HG03521 (cell line): ENCODE results near the gene SYPL2.
"Not testable (repeated sequence)": the region's sequence is repeated elsewhere in the genome, so short reads cannot be mapped to it uniquely, and the experiment has no call there.

Experiments
- ATAC-seq: cut with Tn5 transposase; IDR thresholded peaks from one replicate; pipeline ENCODE4 v1.9.1; 2021; ENCODE audit warnings: mild to moderate bottlenecking, moderate library complexity; ENCODE audit not compliant: unreplicated experiment

Gene SYPL2

DNA sequence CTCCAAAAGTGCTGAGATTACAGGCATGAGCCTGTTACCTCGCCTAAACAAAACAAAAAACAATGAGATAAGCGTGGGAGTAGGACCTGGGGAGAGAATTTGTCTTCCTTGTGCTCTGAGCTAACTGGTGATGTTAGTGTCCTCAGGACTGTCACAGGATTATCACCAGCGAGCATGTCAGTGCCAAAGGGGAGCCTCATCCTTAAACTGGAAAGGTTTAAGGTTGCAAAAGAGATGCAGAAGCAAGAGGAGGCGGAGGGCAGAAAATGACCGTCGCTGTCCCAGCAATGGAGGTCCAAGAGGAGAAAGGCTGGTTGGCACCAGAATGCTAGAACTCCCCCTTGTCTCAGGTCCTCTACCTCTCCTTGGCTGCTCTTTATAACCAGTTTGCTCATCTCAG is 3.9 kb downstream of the SYPL2 start:
- ATAC-seq = no peak

DNA sequence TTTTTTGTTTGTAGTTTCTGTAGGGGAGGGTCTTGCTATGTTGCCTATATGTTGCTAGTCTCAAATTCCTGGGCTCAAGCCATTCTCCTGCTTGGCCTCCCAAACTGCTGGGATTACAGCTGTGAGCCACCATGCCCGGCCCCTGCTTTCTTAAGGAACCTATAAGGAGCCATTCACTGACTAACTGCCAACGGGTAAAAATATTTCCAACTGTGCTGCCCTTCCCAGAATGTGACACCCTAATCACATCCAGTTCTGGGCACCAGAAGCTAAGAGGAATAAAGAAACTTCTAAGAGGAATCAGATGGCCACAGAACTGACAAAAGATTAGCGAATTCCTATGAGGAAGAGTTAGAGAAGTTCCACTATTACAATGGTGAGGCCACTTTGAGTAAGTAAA is 6.4 kb downstream of the SYPL2 start:
- no peak for ATAC-seq

DNA sequence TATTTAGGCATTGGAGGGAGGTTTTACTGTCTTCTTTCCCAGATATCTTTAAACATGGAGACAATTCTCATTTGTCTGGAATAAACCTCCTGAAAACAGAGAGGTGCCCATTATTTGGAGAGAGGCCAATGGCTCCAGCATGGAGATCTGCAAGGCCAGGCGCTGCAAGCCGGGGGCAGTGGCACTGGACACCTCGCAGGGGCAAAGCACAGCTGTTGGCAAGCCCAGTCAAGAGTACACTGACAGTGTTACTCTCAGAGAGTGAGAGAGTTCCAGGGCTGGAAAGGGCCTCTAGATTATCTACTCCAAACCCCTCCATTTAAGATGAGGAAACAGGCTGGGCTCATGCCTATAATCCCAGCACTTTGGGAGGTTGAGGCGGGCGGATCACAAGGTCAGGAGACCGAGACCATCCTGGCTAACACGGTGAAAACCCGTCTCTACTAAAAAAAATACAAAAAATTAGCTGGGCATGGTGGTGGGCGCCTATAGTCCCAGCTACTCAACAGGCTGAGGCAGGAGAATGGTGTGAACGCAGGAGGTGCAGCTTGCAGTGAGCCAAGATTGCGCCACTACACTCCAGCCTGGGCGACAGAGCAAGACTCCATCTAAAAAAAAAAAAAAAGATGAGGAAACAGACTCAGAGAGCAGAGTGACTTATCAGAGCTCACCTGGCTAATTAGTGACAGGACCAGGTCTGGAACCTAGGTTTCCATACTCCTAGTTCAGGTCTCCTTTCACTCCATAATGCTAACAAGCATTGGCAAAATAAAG is 7.1 kb downstream of the SYPL2 start:
- not testable (repeated sequence) for ATAC-seq

DNA sequence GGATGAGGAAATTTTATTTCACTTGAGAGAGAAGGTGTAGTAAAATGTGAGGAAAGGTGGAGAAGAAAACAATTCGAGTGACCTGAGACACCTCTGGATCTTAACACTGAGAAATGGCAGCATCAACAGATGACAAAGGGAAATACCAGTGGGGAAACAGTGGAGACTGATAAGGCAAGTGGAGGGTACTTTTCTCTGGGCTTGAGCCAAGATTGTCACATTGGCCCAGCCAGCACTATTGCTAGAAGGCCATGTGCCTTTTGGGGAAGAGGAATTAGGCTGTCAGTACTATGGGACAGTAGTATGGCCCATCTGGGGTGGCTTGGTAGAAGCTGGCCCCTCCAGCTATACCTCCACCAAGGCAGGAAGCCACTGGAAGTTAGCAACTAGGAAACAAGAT is 8.4 kb downstream of the SYPL2 start:
- ATAC-seq = no peak

DNA sequence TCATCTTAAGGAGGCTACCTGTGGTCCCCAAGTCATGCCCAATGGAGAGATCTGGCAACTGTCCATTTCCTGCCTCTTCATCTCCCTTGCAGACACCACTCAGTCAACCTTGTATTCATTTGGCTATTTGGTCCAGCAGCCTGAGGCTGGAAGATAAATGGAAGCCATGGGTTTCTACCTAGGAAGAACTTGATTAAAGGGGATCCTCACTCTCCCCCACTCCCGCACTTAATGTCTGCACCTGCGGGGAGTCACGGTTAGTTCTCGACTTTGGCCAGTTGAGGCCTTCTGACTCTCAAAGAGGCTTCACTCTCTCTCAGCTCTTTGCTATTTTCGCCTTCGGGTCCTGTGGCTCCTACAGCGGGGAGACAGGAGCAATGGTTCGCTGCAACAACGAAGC is 8.9 kb downstream of the SYPL2 start:
- ATAC-seq = no peak

DNA sequence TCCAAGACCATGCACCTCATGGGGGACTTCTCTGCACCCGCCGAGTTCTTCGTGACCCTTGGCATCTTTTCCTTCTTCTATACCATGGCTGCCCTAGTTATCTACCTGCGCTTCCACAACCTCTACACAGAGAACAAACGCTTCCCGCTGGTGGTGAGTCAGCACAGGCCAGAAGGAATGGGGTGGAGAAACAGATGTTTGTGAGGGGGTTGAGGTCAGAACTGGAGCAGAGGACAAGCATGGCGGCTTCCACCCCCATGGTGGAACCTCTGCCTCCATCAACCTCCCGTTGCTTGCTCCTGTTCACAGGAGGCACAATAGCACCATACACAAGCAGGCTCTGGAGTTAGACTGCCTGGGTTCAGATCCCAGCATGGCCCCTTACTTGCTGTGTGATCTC is 10.5 kb downstream of the SYPL2 start:
- no peak for ATAC-seq

DNA sequence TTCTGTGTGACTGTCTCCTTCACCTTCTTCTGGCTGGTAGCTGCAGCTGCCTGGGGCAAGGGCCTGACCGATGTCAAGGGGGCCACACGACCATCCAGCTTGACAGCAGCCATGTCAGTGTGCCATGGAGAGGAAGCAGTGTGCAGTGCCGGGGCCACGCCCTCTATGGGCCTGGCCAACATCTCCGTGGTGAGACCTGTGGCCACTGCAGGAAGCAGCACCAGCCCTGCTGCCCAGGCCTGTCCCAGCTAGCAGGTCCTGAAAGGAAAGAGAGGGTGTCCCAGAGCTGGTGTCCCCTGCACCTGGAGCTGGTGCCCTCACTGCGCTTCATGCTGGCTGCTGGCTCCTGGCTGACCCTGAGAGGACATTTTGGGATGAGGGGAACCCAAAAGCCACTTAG is 11.5 kb downstream of the SYPL2 start:
- ATAC-seq = no peak

DNA sequence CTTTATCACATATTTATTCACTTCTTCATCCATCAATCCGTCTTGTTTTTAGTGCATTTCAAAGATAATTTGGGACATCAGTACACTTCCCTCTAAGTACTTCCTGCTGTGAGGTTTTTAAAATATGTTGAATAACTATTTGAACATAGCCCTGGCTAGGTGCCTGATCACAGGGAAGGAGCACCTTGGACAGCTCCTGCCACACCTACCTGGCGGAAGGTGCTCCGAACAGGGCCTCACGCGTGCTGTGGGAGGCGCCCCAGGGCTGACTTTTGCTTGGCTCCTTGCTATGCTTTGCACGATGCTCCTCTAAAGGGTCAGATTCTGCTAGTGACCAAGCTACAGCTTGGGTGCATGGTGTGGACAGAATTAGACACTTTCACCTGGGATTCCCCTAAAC is 12.5 kb downstream of the SYPL2 start:
- ATAC-seq = no peak

DNA sequence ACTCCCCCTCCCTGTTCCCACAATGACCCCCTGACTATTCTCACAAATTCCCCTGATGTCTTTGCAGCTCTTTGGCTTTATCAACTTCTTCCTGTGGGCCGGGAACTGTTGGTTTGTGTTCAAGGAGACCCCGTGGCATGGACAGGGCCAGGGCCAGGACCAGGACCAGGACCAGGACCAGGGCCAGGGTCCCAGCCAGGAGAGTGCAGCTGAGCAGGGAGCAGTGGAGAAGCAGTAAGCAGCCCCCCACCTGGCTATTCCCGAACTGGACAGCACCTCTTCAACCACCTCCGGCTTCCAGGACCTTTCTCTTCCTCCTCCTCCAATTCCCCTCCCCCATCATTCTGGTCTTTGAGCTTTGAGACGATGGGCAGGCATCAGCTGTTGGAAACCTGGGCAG is 13.0 kb downstream of the SYPL2 start:
- ATAC-seq = no peak

DNA sequence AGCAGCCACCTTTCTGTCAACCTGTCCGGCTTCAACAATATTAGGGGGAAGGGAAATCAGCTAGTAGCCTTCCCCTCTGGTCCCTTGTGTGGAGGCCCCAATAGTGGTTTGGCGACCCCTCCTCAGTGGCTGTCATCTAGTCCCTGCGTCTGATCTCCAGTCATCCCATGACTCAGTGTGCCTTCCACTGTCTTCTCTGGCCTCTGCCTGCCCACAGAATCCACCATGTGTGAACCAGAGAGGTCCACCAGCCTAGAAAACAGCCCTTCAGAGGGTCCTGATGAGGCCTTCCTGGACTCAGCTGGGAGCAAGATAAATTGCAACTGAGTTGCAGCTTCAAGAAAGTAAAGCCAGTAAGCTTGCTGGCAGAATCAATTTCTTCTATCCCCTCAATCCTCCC is 13.6 kb downstream of the SYPL2 start:
- no peak for ATAC-seq

DNA sequence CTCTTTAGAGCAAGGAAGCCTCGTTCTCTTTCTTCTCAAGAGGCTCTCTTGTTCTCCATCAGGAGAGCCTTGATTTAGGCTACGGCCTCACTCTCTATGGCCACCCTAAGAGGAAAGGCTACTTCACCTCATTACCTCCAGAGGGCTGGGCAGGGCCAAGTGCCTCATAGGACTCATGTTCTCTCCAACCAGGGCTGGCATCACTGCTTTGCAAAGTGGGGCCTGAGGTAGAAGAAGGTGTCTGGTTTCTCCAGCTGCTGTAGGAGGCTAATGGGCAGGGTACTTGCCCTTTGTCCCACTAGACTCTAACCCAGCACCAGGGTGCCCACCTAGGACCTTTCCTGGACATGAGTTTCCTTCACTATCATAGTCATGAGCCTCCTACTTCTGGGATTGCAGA is 15.3 kb downstream of the SYPL2 start:
- no peak for ATAC-seq

DNA sequence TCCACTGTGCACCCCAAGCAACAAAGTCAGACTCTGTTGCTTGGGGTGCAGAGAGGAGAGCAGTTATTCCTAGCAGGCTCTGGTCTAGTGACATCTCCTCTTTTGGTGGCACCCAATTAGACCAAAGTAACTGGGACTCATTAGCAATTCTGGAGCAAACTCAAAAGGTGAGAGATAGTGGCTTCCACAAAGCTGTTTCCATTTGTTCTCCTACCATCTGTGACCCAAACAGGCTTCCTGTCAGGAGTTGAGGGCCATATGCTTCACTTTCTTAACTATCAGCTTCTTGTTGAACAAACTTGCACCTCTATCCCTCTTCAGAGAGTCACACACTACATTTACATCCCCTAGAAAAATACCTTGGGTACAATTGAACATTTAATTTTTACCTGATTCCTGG is 15.9 kb downstream of the SYPL2 start:
- no peak for ATAC-seq

DNA sequence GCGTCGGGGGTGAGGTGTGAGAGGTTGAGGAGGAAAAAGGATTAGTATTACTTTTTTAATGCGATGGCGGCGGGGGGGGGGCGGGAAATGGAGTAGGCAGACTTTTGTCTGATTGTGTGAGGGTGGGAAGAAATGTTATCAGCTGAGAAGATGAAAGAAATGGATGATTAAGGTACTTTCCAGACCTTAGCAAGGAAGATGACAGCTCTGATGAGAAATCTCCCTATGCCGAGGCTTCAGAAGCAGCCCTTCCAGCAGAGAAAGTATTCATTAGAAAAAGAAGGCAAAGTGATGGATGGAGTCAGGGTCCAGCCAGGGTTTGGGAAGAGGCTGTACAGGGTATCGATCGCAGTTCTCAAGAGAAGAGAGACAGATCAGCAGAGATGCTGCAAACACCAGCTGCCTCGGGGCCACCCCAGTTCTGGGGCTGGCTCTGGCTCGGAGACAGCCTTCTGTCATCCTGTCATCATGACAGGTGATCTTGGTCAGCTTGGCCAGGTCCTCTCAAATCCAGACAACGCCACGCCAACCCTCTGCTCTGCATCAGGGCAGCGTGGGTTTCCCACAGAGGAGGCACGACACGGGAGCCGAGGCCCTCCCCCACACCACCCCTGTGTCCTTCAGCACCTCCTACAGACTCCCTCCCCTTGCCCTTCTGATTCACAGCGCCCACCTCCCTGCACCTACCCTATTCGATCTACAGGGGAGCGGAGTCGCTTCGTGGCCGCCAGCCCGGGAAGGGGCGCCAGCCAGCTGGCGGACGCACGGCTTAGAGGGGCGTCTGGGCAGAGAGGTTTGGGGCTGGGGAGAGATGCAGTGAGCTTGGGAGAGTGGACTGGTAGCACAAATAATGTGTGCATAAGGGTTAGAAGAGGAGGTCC is 16.7 kb downstream of the SYPL2 start:
- ATAC-seq = peak; percentile 6

DNA sequence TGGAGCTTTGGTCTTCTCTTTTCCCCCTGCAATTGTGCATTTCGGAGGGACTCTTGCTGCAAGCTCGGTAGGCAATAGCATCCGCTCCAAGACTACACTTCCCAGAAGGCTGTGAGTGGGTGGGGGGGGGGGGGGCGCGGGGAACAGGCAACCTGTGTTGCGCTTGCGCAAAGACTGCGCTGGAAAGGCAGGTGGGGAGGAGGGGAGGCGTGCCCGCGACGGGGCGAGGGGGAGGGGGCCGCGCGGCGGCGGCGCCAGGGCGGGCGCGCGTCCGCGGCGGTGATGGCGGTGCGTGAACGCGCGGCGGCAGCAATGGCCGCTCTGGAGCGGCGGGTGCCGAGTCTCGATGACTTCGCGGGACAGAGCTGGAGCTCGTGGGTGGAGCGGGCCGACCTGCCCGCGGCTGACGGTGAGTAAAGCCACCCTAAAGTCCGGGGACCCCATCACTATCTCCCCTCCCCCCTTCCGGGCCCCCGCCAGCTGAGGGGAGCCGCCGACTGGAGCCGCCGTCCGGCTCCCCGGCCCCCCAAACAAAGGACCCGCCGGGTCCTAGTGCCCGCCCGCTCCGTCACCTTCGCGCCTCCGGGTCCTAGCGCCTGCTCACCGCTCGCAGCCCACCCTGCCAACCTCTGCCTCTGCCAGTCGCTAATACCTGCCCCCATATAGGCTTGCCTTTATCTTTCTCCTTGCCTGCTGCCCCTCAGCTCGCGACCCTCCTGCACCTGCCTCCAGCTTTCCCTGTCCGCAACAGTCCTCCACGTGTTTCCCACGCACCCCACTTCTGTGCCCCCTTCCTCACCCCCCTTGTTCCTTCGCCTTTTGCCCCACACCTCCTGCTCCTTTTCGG is 17.5 kb downstream of the SYPL2 start, which contains the start of gene ATXN7L2:
Gene ATXN7L2, plus strand, starts transcription at position 234 of the 847 bp plus-strand sequence. Its CDS starts 49 bp downstream, at position 283.
- ATAC-seq = peak; percentile 78

DNA sequence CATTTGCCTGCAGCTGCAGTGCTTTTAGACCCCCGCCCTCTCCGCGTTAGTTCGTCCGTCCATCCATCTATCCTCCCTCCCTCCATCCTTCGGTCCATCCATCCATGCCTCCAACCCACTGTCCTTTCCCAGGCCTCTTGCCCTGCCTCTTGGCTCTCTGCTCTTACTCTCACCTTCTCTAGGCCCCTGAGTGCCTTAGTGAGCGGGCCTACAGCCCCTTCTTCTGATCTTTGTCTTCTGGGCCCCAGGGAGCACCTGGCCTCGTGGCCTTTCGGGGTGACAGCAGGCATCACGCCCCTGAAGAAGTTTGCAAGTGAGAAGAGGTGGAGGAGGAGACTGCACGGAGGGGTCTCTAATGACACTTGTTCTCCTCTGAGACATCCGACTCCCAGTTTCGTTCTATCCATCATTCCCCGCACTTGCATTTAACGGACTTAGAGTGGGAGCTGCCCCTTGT is 18.2 kb downstream of the SYPL2 start:
- ATAC-seq = no peak

DNA sequence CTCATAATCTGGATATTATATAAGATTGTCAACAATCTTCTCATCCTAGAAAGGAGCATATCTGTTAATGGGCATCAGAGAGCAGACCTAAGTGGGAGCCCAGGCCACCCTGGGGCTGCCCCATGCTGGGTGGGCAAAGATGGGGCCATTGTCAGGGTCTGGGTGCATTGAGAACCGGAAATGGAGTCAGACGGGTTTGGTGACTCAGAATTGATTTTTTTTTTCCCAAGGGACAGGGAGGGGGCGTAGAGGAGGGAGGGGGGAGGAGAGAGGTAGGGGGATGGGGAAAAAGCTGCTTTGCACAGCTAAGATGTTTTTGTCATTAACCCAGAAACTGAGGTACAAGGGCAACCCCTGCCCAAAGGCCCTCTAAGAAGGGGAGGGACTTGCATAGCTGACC is 18.7 kb downstream of the SYPL2 start:
- ATAC-seq = no peak

DNA sequence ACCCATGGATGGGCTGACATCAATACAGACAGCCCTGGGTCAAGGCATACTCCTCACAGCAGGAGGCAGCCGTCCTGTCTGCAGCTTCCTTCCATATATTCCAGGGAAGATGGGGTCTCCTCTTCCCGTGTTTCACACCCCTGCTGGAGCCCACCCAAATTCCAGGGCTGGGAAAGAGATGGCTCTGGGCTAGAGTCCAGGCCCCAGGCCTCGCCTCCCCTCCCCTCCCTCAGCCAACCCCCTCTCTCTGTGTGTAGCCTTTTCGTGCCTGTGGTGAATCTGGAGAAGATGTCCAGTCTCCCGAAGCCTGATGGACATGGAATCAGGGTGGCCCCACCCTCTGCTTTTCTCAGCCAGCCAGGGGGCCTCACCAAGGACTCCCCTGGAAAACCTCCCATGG is 20.9 kb downstream of the SYPL2 start:
- no peak for ATAC-seq

DNA sequence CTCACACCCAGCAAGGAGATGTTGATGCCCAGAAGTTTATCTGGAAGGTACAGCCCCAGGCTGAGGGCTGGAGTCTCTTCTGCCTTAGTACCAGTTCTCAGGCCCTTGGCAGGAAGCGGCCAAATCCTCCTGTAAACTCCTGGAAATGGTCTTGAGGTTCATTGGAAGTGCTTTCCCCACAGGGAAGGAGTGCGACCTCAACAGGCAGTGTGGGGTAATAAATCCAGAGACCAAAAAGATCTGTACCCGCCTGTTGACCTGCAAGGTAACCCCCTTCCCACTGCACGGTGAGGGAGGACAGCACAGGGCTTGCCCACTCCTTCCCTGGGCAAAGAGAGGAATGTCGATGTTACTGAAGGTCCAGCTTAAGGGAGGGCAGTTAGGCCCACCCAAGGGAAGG is 21.9 kb downstream of the SYPL2 start:
- ATAC-seq = no peak

DNA sequence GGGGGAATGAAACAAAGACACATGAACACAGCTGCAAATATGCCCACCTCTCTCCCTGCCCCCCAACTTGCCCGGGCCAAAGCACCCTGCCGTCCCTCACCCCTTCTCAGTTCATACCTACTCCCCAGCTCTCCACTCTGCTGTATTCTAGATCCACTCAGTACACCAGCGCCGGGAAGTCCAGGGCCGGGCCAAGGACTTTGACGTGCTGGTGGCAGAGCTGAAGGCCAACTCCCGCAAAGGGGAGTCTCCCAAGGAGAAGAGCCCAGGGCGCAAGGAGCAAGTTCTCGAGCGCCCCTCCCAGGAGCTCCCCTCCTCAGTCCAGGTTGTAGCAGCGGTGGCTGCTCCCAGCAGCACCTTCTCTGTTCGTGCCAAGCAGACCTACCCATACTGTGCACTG is 22.4 kb downstream of the SYPL2 start:
- no peak for ATAC-seq

DNA sequence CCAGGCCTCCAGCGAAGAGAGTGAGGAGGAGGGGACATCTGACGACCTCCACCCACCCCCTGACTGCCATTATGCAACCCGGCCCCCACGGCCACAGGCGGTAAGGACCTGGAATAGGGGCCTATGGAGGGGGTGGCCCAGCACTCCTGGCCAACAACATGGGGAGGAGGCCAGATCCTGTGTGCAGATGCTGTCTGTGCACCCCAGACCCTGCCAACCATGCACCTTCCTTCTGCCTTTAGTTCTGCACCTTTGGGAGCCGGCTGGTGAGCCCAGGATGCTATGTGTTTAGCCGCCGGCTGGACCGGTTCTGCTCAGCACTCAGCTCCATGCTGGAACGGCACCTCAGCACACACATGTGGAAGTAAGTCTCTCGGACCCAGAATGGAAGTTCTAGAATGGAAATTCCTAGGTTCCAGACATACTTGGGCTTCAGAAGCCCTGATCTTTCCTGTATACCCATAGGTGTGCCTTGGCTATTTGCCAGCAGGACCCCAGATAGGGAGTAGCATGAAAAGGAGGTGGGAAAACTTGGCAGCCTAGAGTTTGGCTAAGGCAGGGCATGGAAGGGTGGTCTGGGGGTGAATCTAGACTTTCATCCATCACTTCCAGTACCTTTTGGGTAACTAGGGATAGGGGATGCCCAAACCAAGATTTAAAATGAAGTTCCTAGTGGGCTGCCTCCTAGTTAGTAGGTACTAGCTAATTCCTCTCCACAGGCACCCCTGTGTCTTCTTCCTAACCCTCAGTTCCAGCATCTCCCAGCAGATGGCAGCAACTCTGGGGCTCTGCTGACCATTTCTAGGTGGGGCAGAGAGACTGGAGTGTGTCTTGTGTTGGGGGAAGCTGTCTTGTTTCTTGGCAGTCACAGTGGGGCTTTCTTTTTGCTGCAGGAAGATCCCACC is 23.9 kb downstream of the SYPL2 start:
- ATAC-seq = no peak
